GM18499 (cell line): ENCODE results near the gene AGAP6.
"Not testable (repeated sequence)": the region's sequence is repeated elsewhere in the genome, so short reads cannot be mapped to it uniquely, and the experiment has no call there.

ENCODE experiments used
- ATAC-seq: cut with Tn5 transposase; IDR thresholded peaks from one replicate; pipeline ENCODE4 v1.9.1; 2021; ENCODE audit warnings: moderate number of reproducible peaks; ENCODE audit not compliant: insufficient read depth, unreplicated experiment

AGAP6 gene

DNA sequence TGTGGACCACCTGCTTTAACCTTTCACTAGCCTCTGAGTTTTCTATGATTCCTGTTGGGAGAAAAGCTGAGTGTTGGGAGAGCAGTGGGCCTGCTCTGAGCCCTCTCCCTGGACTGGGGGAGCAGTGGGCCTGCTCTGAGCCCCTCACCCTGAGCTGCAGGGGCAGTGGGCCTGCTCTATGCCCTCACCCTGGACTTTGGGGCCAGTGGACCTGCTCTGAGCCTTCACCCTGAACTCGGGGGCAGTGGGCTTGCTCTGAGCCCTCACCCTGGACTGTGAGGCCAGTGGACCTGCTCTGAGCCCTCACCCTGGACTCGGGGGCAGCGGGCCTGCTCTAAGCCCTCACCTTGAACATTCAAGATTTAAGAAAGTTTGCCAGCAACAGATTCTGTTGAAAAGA, 33.4 kb downstream of the AGAP6 start:
- no peak for ATAC-seq

DNA sequence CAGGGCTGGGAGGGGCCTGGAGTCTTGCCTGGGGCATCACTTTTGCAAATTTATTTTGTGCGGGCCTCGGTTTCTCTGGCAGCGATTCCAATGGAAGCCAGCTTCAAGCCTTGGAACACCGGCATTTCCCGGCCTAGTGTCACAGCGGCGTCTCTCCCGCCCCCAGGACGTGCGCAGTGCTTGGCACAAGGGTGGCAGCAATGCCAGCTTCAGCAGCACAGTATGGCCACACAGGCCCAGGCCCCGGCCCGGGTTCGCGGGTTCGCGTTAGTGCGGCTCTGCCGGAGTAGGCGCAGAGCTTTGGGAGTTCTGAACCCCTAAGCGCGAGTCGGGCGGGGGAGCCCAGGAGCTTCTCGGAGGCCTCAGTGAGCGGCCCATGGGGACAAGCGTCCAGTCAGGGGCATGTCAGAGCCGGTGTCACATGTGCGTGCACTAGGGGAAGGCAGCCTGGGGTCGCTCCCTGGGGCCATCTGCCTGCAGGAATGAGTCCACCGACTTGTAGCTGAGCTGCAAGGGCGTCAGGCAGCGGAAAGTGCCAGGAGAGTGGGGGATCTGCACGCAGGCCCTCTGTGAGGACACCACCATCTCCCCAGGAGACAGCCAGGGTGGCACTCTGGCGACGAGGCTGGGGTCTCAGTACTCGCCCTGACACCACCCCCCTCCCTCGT, 36.6 kb downstream of the AGAP6 start:
- ATAC-seq = not testable (repeated sequence)

GRCh38 chr10:50025627-50026026, 37.4 kb downstream of the AGAP6 start:
- ATAC-seq = no peak

DNA sequence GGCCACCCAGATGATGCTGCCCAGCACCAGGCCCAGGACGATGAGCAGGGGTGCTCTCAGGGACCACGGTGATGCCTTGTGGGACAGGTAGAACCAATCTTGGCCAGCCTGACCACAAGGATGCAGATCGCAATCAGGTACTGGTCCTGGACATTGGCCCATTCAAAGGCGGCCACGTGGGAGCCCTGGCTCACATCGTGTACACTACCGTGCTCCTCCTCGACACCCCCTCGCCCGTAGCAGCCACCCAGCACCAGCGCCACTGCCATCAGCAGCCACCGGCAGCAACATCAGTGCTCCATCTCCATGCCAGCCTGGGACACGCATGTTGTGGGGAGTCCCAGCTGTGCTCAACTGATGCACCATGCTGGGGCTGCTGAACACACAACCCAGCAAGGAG, 39.0 kb downstream of the AGAP6 start:
- no peak for ATAC-seq

- ATAC-seq = no peak
Measured at GRCh38 chr10:50033481-50033880, 45.3 kb downstream of the AGAP6 start.

DNA sequence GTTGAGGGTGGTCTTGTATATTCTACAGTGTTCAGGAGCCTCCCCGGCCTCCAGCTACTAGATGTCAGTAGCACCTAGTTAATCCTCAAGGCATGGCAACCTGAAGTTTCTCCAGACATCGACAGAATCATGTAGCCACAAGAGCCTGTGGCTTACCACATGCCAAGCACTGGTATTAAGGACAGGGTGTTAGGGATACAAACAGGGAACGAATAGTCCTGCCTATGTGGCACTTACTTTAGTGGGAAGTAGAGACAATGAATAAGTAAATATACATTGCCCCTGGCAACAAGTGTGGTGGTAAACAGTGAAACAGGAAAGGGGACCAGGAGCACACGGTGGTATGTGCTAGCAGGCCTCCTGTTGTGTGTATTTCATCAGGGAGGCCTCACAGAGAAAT, 47.1 kb downstream of the AGAP6 start:
- ATAC-seq = not testable (repeated sequence)

- ATAC-seq = no peak
Measured at GRCh38 chr10:50044941-50045664, 56.9 kb downstream of the AGAP6 start.

GRCh38 chr10:50046457-50046856, 58.3 kb downstream of the AGAP6 start:
- not testable (repeated sequence) for ATAC-seq

- ATAC-seq = not testable (repeated sequence)
Measured at GRCh38 chr10:50047594-50047993, 59.4 kb downstream of the AGAP6 start.

DNA sequence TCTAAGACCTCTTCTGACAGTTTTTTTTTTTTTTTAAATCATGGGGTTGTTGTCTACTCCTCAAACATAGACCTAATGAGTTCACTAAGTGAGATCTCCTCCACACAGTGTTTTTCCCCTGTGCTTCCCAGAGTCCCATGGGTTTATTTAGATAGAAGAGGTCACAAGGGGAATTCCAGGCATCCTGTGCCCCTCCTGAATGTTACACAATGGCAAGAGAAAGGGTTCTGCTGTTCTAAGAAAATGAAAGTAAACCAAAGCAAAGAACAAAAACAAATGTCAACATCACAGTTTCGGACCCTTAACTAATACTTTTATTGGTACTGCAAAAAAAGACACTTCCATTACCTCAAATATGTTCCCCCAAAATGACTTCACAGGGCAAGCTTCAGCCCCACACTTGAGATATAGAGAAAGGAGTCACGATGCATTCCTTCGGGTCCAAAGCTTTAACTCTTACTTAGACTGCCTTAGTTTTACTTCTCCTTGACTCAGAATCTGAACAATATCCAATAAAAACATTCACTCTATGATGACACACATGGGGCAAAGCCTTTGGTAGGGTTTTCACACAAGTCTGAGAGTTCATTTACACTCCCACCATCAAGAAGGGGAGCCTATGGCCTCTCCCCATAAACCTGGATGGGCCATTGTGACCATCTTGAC, 63.9 kb downstream of the AGAP6 start:
- ATAC-seq = not testable (repeated sequence)

DNA sequence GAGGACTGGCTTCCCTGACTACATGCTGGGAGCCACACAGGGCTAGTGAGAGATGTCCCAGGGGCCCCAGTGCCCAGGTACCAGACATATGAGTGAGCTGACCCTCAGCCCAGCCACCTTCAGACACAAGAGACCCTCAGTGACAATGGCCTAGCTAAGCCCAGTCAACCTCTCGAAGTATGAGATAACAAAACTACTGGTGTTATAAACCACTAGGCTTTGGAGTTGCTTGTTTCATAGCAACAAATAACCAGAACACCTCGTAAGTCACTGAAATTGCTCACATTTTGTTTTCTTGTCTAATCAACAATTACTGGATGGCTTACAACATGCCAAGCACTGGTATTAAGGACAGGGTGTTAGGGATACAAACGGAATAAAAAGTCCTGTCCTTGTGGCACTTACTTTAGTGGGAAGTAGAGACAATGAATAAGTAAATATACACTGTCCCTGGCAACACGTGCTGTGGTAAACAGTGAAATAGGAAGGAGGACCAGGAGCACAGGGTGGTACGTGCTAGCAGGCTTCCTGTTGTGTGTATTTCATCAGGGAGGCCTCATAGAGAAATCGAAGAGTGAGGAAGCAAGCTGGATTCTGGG, 64.7 kb downstream of the AGAP6 start:
- not testable (repeated sequence) for ATAC-seq

GRCh38 chr10:50055494-50056292, 67.5 kb downstream of the AGAP6 start:
- ATAC-seq = not testable (repeated sequence)

- not testable (repeated sequence) for ATAC-seq
Measured at GRCh38 chr10:50056654-50057053, 68.4 kb downstream of the AGAP6 start.

DNA sequence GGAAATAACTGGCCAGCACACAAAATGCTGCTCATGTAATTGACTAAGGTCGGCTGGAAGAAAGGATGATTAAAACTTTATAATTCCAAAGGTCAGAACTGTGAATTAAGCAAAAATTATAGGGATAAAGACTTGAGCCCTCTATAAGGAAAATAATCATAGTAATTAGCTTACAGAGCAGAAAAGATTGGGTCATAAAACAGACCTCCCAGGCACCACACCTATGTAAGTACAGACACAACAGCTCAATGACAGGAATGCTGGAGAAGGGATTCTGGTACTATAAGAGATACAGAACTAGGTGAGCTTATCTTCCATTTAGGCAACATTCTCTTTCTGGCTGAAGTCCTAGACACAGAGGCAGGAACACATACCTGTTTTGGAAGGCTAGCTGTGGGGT, 70.5 kb downstream of the AGAP6 start:
- ATAC-seq = not testable (repeated sequence)

DNA sequence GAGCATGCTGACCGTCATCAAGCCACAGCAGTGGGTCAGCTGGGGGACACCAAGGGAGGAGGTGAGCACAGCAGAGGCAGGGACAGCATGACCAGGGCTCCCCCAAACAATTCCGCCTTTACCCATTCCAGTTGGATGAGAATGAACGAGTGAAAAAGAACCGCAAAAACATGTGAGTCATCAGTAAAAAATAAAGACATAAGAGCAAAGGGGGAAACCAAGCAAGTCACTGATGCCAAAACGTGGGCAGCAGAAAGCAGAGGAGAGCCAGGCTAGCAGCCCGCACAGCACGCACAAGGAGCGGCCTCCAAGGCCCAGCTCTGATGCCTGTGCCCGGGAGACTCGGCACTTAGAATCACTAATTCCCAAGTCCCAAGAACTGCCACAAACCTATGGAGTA, 71.7 kb downstream of the AGAP6 start:
- ATAC-seq = not testable (repeated sequence)
